Astrocyte of the cerebellum (primary cell): ENCODE measurements around the gene FAM98A.

Experiments used
- DNase-seq: peaks from one replicate; pipeline ENCODE4 v3.0.0-alpha.2; 2011; ENCODE audit warnings: low read depth
- H3K4me3 ChIP-seq: 2 replicates; pipeline ENCODE4 v1.5.1; 2011; ENCODE audit warnings: mild to moderate bottlenecking, low read depth, low read length, moderate library complexity
- CTCF ChIP-seq: IDR thresholded peaks from 2 replicates; pipeline ENCODE4 v1.5.1; 2012; ENCODE audit warnings: low read length, low read depth, moderate library complexity, mild to moderate bottlenecking; ENCODE audit errors: missing control alignments
- in situ Hi-C: cut with HindIII; loops from 2 replicates; pipeline ENCODE4 v1.10.0; 2017; ENCODE audit warnings: low sequenced_read_pairs

Gene FAM98A

DNA sequence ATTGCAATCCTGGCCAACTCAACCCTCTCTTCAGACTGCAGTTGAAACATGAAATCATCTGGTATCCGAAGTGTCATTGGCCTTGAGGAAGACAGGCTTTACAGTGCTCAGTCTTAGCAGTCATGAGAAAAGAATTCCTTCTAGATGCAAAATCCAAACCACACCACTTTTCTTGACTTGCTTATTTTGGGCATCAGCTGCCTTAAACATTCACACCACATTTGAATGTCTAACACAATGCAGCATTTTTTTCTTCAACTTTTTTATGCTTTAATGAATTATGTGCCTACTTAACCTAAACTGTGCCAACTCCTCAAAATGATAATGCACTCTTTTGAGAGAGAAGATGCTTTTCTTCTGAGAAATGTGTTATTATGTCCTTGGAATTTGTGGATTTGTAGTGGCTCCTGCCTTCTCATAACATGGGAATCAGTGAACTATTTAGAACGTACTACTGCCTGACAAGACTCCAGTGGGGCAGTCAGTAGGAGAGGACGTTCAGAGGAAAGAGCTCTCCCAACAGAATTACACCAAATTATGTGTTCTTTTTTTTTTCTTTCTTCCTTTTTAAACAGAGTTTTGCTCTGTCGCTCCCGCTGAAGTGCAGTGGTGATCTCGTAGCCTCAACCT lies 3.2 kb upstream of the FAM98A start:
- in situ Hi-C loops, result no loop called here
- no peak for TF ChIP-seq CTCF
- no peak overlapping the region for H3K4me3 ChIP-seq
- no peak for DNase-seq

DNA sequence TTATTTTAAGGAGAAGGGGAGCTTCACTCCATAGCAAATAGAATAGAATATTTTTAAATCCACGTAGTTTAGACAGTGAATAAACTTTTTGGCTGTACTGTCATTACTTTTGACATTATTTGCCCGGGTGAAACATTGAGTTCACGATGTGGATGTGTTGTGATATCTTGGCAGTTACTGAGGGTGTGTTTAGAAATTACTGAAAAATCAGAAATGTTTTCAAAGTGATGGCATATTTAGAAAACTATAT lies 769 bp upstream of the FAM98A start:
- in situ Hi-C loops, result loop anchor here (25.0 kb wide), 1 partner anchor 563 kb away; no protein-coding TSS in a partner anchor
- TF ChIP-seq CTCF, result no peak
- peak overlapping the region; percentile 96 for H3K4me3 ChIP-seq
- no peak for DNase-seq

GRCh38 chr2:33598561-33599174 lies 431 bp downstream of the FAM98A start:
- H3K4me3 ChIP-seq, result peak overlapping the region; percentile 96
- no peak for TF ChIP-seq CTCF
- DNase-seq, result no peak
- in situ Hi-C loops, result loop anchor here (25.0 kb wide), 1 partner anchor 561 kb away; no protein-coding TSS in a partner anchor

DNA sequence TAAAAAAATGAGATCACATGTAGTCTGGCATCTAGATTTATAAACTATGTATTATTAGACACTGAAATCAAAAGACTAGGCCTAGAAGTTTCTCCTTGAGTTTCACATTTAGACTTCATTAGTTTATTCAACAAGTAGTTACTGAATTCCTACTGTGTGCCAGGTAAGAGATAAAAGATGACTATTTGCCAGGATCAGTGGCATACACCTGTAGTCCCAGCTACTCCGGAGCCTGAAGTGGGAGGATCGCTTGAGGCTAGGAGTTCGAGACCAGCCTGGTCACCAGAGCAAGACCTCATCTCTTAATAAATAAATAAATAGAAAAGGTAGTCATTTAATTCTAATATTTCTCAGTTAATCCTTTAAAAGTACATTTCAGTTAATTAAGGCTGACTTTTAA lies 2.1 kb downstream of the FAM98A start:
- no peak overlapping the region for H3K4me3 ChIP-seq
- in situ Hi-C loops, result loop anchor here (25.0 kb wide), 1 partner anchor 560 kb away; no protein-coding TSS in a partner anchor
- no peak for DNase-seq
- no peak for TF ChIP-seq CTCF

- no peak for TF ChIP-seq CTCF
- in situ Hi-C loops, result loop anchor here (25.0 kb wide), 1 partner anchor 558 kb away; no protein-coding TSS in a partner anchor
Measured at GRCh38 chr2:33595385-33595784, 3.7 kb downstream of the FAM98A start.

DNA sequence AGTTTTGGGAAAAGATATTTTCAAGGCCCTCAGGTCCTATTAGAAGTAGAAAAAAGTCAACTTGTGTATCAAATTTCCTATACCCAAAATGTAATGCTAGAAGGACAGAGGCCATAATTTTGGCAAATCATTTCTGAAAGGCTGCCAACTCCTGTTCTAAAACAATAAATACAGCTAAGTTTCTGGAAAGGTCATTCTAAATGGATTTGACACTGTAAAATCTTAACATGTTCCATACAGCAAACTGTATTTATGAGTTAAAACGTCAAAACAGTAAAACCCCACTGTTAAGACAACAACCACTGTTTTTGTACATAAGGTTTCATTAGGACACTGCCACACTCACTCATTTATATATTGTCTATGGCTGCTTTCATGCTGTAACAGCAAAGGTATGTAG lies 9.7 kb downstream of the FAM98A start:
- DNase-seq, result no peak
- TF ChIP-seq CTCF, result no peak
- in situ Hi-C loops, result loop anchor here (25.0 kb wide), 1 partner anchor 552 kb away; no protein-coding TSS in a partner anchor
- H3K4me3 ChIP-seq, result no peak overlapping the region

More at GRCh38 chr2:33595385-33595784, 3.7 kb downstream of the FAM98A start:
- no peak overlapping the region for H3K4me3 ChIP-seq
- DNase-seq, result no peak
